DOHH2 (cell line): Measurements from ENCODE around the gene ATP13A2.

Source experiments
- H3F3A ChIP-seq: fragments of 200-600 bp; sonication (generic), shearing (Covaris generic); 2 replicates; pipeline ENCODE4 v1.6.0; 2016; ENCODE audit warnings: antibody characterized with exemption, mild to moderate bottlenecking; ENCODE audit not compliant: control insufficient read depth, insufficient read depth
- H3K27ac ChIP-seq: fragments of 200-600 bp; sonication (generic); 2 replicates; pipeline ENCODE4 v1.5.1; 2014; ENCODE audit warnings: low read depth, mild to moderate bottlenecking, low read length, moderate library complexity
- H3K27me3 ChIP-seq: fragments of 200-600 bp; sonication (generic); 2 replicates; pipeline ENCODE4 v1.6.1; 2014; ENCODE audit warnings: mild to moderate bottlenecking, low read length, mixed read lengths; ENCODE audit not compliant: control insufficient read depth
- H3K36me3 ChIP-seq: fragments of 200-600 bp; sonication (generic); 2 replicates; pipeline ENCODE4 v1.6.1; 2014; ENCODE audit warnings: mild to moderate bottlenecking, low read length, moderate library complexity, mixed read lengths; ENCODE audit not compliant: control insufficient read depth
- H3K4me1 ChIP-seq: fragments of 200-600 bp; sonication (generic); 2 replicates; pipeline ENCODE4 v1.6.1; 2014; ENCODE audit warnings: mild to moderate bottlenecking, low read length, mixed read lengths; ENCODE audit not compliant: control insufficient read depth
- H3K4me2 ChIP-seq: fragments of 200-600 bp; sonication (generic); 2 replicates; pipeline ENCODE4 v1.6.0; 2014; ENCODE audit warnings: mild to moderate bottlenecking, low read length, moderate library complexity
- H3K4me3 ChIP-seq: fragments of 200-600 bp; sonication (generic); 2 replicates; pipeline ENCODE4 v1.5.1; 2014; ENCODE audit warnings: mild to moderate bottlenecking, low read length, mixed read lengths
- H3K79me2 ChIP-seq: fragments of 200-600 bp; sonication (generic); 2 replicates; pipeline ENCODE4 v1.6.1; 2014; ENCODE audit warnings: mild to moderate bottlenecking, low read length, mixed read lengths; ENCODE audit not compliant: control insufficient read depth
- H3K9me2 ChIP-seq: fragments of 200-600 bp; sonication (generic); replicated peaks from 2 replicates; pipeline ENCODE4 v1.6.1; 2014; ENCODE audit warnings: mild to moderate bottlenecking, low read length, mixed read lengths; ENCODE audit not compliant: control insufficient read depth
- H3K9me3 ChIP-seq: fragments of 200-600 bp; sonication (generic); 2 replicates; pipeline ENCODE4 v1.6.1; 2014; ENCODE audit warnings: antibody characterized with exemption, low read length, mixed read lengths; ENCODE audit not compliant: control insufficient read depth, insufficient read depth
- H4K20me1 ChIP-seq: fragments of 200-600 bp; sonication (generic); 2 replicates; pipeline ENCODE4 v1.6.0; 2014; ENCODE audit warnings: low read depth, mild to moderate bottlenecking, antibody characterized with exemption, low read length, moderate library complexity; ENCODE audit not compliant: control insufficient read depth, insufficient read depth
- EZH2phosphoT487 ChIP-seq: fragments of 200-600 bp; sonication (generic); IDR thresholded peaks from 2 replicates; pipeline ENCODE4 v1.6.1; 2017; ENCODE audit warnings: borderline replicate concordance, mild to moderate bottlenecking, antibody characterized with exemption, low read length, moderate library complexity, mixed read lengths
- TF ChIP-seq, protein P1 (sequence below): fragments of 200-600 bp; sonication (generic); IDR thresholded peaks from one replicate; pipeline ENCODE4 v1.5.1; 2014; ENCODE audit warnings: antibody characterized with exemption, mild to moderate bottlenecking, low read depth, low read length; ENCODE audit not compliant: poor library complexity, severe bottlenecking

The ATP13A2 gene

DNA sequence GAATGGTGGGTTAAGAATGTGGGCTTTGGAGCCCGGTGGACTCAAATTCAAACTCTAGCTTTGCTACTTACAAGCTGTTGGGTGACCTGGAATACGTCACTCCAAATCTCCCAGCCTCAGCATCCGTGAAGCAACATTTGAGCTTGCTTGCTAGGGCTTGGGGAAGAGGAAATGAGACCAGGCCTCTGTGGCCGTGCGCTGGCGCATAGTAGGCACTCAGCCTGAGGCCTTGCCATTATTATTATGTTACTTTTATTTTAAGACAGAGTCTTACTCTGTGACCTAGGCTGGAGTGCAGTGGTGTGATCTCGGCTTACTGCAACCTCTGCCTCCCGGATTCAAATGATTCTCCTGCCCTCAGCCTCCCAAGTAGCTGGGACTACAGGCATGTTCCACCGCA is 19.1 kb downstream of the ATP13A2 start:
- no peaks in the 10 kb centered on the region for H3K9me2 ChIP-seq
- H3K36me3 ChIP-seq: no peaks in the 10 kb centered on the region
- no peaks in the 10 kb centered on the region for H3K27me3 ChIP-seq

DNA sequence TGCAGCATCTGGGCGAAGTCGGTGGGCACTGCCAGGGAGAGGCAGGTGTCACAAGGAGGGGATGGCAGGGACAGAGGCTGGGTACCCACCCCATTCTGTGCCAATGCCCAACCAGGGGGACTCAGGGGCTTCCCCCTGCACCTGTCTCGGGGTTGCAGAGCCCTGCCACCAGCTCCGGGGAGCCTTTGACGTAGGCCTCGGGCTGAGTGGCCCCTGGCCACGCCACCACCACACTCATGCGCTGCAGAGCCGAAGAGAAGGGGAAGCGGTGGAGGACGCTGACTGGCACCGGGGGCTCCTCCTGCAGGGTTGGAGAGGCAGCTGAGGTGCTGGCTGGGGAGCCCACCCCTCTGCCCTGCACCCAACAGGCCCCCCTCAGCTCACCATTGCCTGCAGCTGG is 19.6 kb downstream of the ATP13A2 start:
- TF ChIP-seq, protein P1, sequence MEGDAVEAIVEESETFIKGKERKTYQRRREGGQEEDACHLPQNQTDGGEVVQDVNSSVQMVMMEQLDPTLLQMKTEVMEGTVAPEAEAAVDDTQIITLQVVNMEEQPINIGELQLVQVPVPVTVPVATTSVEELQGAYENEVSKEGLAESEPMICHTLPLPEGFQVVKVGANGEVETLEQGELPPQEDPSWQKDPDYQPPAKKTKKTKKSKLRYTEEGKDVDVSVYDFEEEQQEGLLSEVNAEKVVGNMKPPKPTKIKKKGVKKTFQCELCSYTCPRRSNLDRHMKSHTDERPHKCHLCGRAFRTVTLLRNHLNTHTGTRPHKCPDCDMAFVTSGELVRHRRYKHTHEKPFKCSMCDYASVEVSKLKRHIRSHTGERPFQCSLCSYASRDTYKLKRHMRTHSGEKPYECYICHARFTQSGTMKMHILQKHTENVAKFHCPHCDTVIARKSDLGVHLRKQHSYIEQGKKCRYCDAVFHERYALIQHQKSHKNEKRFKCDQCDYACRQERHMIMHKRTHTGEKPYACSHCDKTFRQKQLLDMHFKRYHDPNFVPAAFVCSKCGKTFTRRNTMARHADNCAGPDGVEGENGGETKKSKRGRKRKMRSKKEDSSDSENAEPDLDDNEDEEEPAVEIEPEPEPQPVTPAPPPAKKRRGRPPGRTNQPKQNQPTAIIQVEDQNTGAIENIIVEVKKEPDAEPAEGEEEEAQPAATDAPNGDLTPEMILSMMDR: no peak
- TF ChIP-seq EZH2phosphoT487: no peak
- Histone ChIP-seq H3K27me3 (no peaks in the 10 kb centered on the region), H3K9me2 (no peaks in the 10 kb centered on the region), H3K36me3 (no peaks in the 10 kb centered on the region), H3K4me1 (no peaks in the 10 kb centered on the region), H3F3A (no peaks in the 10 kb centered on the region), H3K4me3 (no peak overlapping the region), H3K27ac (no peak overlapping the region), H4K20me1 (no peaks in the 10 kb centered on the region), H3K4me2 (no peak overlapping the region), H3K9me3 (no peaks in the 10 kb centered on the region), H3K79me2 (no peaks in the 10 kb centered on the region)

More for the DNA sequence above, 19.1 kb downstream of the ATP13A2 start:
- H3K27ac ChIP-seq: no peak overlapping the region
- no peaks in the 10 kb centered on the region for H4K20me1 ChIP-seq
- no peaks in the 10 kb centered on the region for H3K9me3 ChIP-seq
- H3K4me3 ChIP-seq: no peak overlapping the region
- no peaks in the 10 kb centered on the region for H3K4me1 ChIP-seq
- no peaks in the 10 kb centered on the region for H3K79me2 ChIP-seq
- no peaks in the 10 kb centered on the region for H3F3A ChIP-seq
- no peak overlapping the region for H3K4me2 ChIP-seq
- TF ChIP-seq EZH2phosphoT487: no peak
- TF ChIP-seq, protein P1: no peak

DNA sequence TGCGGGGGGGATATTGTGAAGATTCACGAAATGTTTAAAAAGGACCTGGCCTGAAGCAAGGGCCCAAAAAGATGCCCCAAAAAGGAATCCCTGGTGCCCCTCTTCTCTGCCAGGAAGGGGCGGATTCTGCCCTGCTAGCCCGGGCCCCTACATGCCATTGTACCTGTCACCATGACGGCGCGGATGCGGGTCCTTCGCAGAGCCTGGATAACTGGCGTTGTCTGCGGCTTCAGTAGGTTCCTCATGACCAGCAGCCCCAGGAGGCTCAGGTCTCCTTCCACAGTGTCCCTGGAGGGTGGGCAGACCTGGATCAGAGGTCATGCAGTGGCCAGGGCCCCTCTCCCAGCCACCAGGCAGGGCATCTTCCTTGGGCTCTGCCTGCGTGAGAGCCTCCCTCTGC is 20.2 kb downstream of the ATP13A2 start:
- no peaks in the 10 kb centered on the region for H3K27me3 ChIP-seq
- no peak for TF ChIP-seq EZH2phosphoT487
- TF ChIP-seq, protein P1: no peak
- H3K4me1 ChIP-seq: no peaks in the 10 kb centered on the region
- H4K20me1 ChIP-seq: no peaks in the 10 kb centered on the region
- H3K4me3 ChIP-seq: no peak overlapping the region
- H3K27ac ChIP-seq: no peak overlapping the region
- H3K9me3 ChIP-seq: no peaks in the 10 kb centered on the region
- H3K36me3 ChIP-seq: no peaks in the 10 kb centered on the region
- no peaks in the 10 kb centered on the region for H3K79me2 ChIP-seq
- no peaks in the 10 kb centered on the region for H3K9me2 ChIP-seq
- H3K4me2 ChIP-seq: no peak overlapping the region
- H3F3A ChIP-seq: no peaks in the 10 kb centered on the region
